Measurements from ENCODE around the gene LRRC1. TPM values are rescaled to one million over a fixed set of nuclear protein-coding genes. Genes with fewer than 3 reads are reported as not detected.

LRRC1 gene
- total RNA-seq, 4 donors from 2014 or later = 71.0 to 151 (median 91.6) TPM

DNA sequence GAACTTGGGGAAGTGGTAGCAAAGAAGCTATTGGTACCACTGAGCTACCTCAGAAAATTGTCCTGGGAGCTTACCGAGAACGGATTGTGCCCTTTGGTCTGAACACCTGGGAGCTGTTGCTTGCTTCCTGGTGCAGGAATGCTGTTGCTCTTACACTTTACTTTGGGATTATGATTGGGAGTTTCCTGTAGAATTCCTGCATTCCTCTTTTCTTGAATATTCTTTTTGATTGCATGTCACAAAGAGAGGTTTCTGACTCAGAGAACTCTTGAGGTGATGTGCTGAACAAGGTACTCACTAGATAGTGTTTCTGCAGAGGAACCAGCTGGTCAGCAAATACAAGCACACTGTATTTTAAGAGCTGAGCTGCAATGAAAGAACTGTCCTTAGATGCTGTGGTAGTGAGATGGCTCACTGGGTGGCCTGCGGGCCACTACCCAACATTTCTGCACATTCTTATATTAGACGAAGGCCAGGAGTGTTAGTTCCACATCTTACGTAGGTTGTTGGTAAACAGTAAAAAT is 35.0 kb downstream of the LRRC1 start:
- Histone ChIP-seq H3K27ac (peak overlapping the region; percentile 71 to 79 (median 76)), H3K4me1 (peaks cover 49 to 85% (median 61%) of the 10 kb centered on the region in 4 donors), H3K9me3 (no peaks in the 10 kb centered on the region), H3K27me3 (no peaks in the 10 kb centered on the region), H3K36me3 (no peaks in the 10 kb centered on the region), H3K4me3 (no peak overlapping the region)
- intact Hi-C loops (cut with DNase I; ENCODE audit: low total_unique reads) = loop anchor here (10.0 kb wide), 1 partner anchor 1465 kb away; the partner anchor contains the start of gene PAQR8
- in situ Hi-C loops (cut with MboI; ENCODE audit: low pct_ligation_motif_present in 1 of 4, low pct_unique_long_range_greater_than_20kb in 1 of 4, low sequenced_read_pairs in 3 of 4) = no loop called here
- 43 to 45% methylated on average over 5 of the region's 5 CpGs for WGBS, 2 donors (ENCODE audit: low coverage in 1 of 2)
- DNase-seq = peak; percentile 49
- TF ChIP-seq POLR2A (IDR thresholded peaks at IDR 0.05) (no peak), EP300 (IDR thresholded peaks at IDR 0.05; ENCODE audit: low read depth) (no peak), CTCF (IDR thresholded peaks at IDR 0.05) (no peak), POLR2AphosphoS5 (IDR thresholded peaks at IDR 0.05) (peak in 1 of 3 donors; percentile 58)

- DNase-seq = no peak
- H3K27me3 ChIP-seq = no peaks in the 10 kb centered on the region
- intact Hi-C loops (cut with DNase I; ENCODE audit: low total_unique reads) = no loop called here
- peaks cover 43 to 79% (median 55%) of the 10 kb centered on the region in 4 donors for H3K4me1 ChIP-seq
- in situ Hi-C loops (cut with MboI; ENCODE audit: low pct_ligation_motif_present in 1 of 4, low pct_unique_long_range_greater_than_20kb in 1 of 4, low sequenced_read_pairs in 3 of 4) = no loop called here
- H3K27ac ChIP-seq = peak overlapping the region; percentile 71 to 79 (median 76)
- no peaks in the 10 kb centered on the region for H3K36me3 ChIP-seq
- TF ChIP-seq POLR2AphosphoS5 (IDR thresholded peaks at IDR 0.05) (no peak), POLR2A (IDR thresholded peaks at IDR 0.05) (no peak), EP300 (IDR thresholded peaks at IDR 0.05; ENCODE audit: low read depth) (no peak), CTCF (IDR thresholded peaks at IDR 0.05) (no peak)
- no peaks in the 10 kb centered on the region for H3K9me3 ChIP-seq
- no peak overlapping the region for H3K4me3 ChIP-seq
- WGBS, 2 donors (ENCODE audit: low coverage in 1 of 2) = 57 to 65% methylated on average over 1 of the region's 1 CpG
Observed at GRCh38 chr6:53830366-53830765, 35.6 kb downstream of the LRRC1 start.

- TF ChIP-seq POLR2AphosphoS5 (IDR thresholded peaks at IDR 0.05) = no peak
- no peak for TF ChIP-seq CTCF (IDR thresholded peaks at IDR 0.05)
- TF ChIP-seq POLR2A (IDR thresholded peaks at IDR 0.05) = no peak
- TF ChIP-seq EP300 (IDR thresholded peaks at IDR 0.05; ENCODE audit: low read depth) = no peak
- intact Hi-C loops (cut with DNase I; ENCODE audit: low total_unique reads) (no loop called here), in situ Hi-C loops (cut with MboI; ENCODE audit: low pct_ligation_motif_present in 1 of 4, low pct_unique_long_range_greater_than_20kb in 1 of 4, low sequenced_read_pairs in 3 of 4) (no loop called here)
- WGBS, 2 donors (ENCODE audit: low coverage in 1 of 2) = 81 to 95% methylated on average over 5 of the region's 5 CpGs
- Histone ChIP-seq H3K36me3 (no peaks in the 10 kb centered on the region), H3K4me1 (peaks cover 40 to 70% (median 48%) of the 10 kb centered on the region in 4 donors), H3K27me3 (no peaks in the 10 kb centered on the region), H3K9me3 (no peaks in the 10 kb centered on the region), H3K27ac (peak overlapping the region in 3 of 4 donors; percentile 10 to 43 (median 39)), H3K4me3 (no peak overlapping the region)
- DNase-seq = no peak
Observed at GRCh38 chr6:53831081-53831869, 36.5 kb downstream of the LRRC1 start.

GRCh38 chr6:53831936-53832660 is 37.3 kb downstream of the LRRC1 start:
- H3K27me3 ChIP-seq = no peaks in the 10 kb centered on the region
- H3K4me1 ChIP-seq = peaks cover 33 to 62% (median 41%) of the 10 kb centered on the region in 4 donors
- no peaks in the 10 kb centered on the region for H3K36me3 ChIP-seq
- WGBS, 2 donors (ENCODE audit: low coverage in 1 of 2) = 57 to 67% methylated on average over 6 of the region's 6 CpGs
- DNase-seq = no peak
- intact Hi-C loops (cut with DNase I; ENCODE audit: low total_unique reads) = no loop called here
- in situ Hi-C loops (cut with MboI; ENCODE audit: low pct_ligation_motif_present in 1 of 4, low pct_unique_long_range_greater_than_20kb in 1 of 4, low sequenced_read_pairs in 3 of 4) = no loop called here
- TF ChIP-seq POLR2AphosphoS5 (IDR thresholded peaks at IDR 0.05) (peak in 1 of 3 donors; percentile 15), CTCF (IDR thresholded peaks at IDR 0.05) (no peak)
- H3K4me3 ChIP-seq = no peak overlapping the region
- H3K27ac ChIP-seq = peak overlapping the region in 3 of 4 donors; percentile 10 to 43 (median 39)
- H3K9me3 ChIP-seq = no peaks in the 10 kb centered on the region
